Colonic mucosa (tissue), 4 donors: ENCODE measurements around the gene NDST1. TPM values are rescaled to one million over a fixed set of nuclear protein-coding genes. Genes with fewer than 3 reads are reported as not detected.

ENCODE experiments used
- DNase-seq: peaks from one replicate; pipeline ENCODE4 v3.0.0-alpha.2; 2020
- H3K27ac ChIP-seq: fragments of 200-600 bp; one replicate; pipeline ENCODE4 v1.8.0; 2021
- H3K27me3 ChIP-seq: fragments of 200-600 bp; one replicate; pipeline ENCODE4 v1.8.0; 2021
- H3K36me3 ChIP-seq: fragments of 200-600 bp; one replicate; pipeline ENCODE4 v1.8.0; 2021
- H3K4me1 ChIP-seq: fragments of 200-600 bp; one replicate; pipeline ENCODE4 v1.8.0; 2021; ENCODE audit warnings: mild to moderate bottlenecking
- H3K4me3 ChIP-seq: fragments of 200-600 bp; one replicate; pipeline ENCODE4 v1.8.0; 2021
- H3K9ac ChIP-seq, 2 donors: one replicate each; pipeline ENCODE4 v1.7.0; 2013; ENCODE audit warnings: control low read depth in 2 of 2, low read depth in 2 of 2, low read length in 2 of 2
- H3K9me3 ChIP-seq: fragments of 200-600 bp; one replicate; pipeline ENCODE4 v1.8.0; 2021
- intact Hi-C: fragments of 100-400 bp; cut with DNase I; formaldehyde crosslinking; loops from one replicate; pipeline ENCODE4 v1.14.1; 2022
- total RNA-seq, 2 donors: library from RNA; stranded (reverse); fragmentation: NEBNext Ultra II Directional in 1 of 2; extraction: Animal tissue kit (Norgen Biotek cat#: 25700) in 1 of 2; gene quantifications; one replicate each; pipeline ENCODE4 v1.2.1, GENCODE V29; 2021
- TF ChIP-seq, protein P1 (sequence below): fragments of 200-600 bp; IDR thresholded peaks from one replicate; pipeline ENCODE4 v1.8.0; 2022; ENCODE audit warnings: antibody characterized with exemption, mild to moderate bottlenecking
- donor health status: healthy.
- donor health status: DM: no; HTN: no; CAD: no.
- donor health status: DM: no; HTN: no; CAD: no.

NDST1 gene
- total RNA-seq, 2 donors from 2014 or later, result 37.4 to 51.3 TPM

DNA sequence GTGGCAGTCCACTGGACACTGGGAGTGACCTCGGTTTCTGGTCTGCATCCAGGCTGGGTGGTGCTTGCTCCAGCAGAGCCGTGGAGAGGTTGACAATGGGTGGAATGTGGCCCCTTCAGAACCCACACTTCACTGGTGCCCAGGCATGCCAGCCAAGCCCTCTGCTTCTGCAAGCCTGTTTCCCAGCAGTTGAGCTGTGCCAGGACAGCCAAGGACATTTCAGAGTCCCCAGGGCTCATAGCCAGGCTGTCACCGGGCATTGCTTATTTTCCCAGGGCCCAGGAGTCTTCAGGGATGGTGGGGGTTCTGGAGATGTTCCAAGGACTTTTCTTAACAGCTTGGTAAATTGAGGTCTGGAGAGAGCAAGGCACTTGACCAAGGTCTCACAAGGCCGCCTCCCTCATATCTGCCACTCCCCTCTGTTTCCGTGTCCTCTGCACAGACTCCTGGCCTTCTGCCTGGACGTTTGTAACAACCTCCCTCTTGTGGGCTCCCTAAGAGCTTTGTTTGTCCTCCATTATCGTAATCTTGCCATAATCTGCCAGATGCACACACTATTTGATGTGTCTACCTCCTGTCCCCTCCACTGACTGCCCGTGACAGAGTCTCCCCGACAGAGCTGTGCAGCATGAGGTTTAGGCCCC lies 3.8 kb upstream of the NDST1 start:
- peak overlapping the region in 1 of 2 donors; percentile 23 for H3K9ac ChIP-seq
- no peaks in the 10 kb centered on the region for H3K36me3 ChIP-seq
- peak; percentile 84 for DNase-seq
- peaks cover 25% of the 10 kb centered on the region for H3K4me1 ChIP-seq
- H3K27me3 ChIP-seq, result no peaks in the 10 kb centered on the region
- H3K4me3 ChIP-seq, result no peak overlapping the region
- TF ChIP-seq, protein P1, sequence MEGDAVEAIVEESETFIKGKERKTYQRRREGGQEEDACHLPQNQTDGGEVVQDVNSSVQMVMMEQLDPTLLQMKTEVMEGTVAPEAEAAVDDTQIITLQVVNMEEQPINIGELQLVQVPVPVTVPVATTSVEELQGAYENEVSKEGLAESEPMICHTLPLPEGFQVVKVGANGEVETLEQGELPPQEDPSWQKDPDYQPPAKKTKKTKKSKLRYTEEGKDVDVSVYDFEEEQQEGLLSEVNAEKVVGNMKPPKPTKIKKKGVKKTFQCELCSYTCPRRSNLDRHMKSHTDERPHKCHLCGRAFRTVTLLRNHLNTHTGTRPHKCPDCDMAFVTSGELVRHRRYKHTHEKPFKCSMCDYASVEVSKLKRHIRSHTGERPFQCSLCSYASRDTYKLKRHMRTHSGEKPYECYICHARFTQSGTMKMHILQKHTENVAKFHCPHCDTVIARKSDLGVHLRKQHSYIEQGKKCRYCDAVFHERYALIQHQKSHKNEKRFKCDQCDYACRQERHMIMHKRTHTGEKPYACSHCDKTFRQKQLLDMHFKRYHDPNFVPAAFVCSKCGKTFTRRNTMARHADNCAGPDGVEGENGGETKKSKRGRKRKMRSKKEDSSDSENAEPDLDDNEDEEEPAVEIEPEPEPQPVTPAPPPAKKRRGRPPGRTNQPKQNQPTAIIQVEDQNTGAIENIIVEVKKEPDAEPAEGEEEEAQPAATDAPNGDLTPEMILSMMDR, result no peak
- peak overlapping the region; percentile 70 for H3K27ac ChIP-seq
- intact Hi-C loops, result no loop called here
- H3K9me3 ChIP-seq, result no peaks in the 10 kb centered on the region

DNA sequence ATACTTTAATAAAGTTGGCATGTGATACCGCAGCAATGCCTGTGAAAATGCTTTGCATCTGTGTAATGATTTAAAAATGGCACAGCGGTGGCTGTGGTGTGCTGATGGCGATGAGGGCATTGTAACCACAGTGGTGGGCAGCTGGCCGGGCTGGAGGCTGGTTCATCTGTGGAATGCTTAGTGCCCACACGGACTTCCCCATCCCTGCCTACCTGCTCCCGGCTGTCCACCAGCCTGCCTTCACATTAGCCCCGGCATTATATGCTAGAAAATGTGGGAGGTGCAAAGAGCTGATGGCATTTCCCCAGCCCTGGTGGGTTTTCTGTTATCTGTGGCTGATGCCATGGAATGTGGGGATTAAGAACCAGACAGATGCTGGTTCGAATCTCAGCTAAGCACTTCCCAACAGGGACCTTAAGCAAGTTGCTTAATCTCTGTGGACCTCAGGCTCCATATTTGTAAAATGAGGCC lies 2.9 kb upstream of the NDST1 start:
- intact Hi-C loops, result no loop called here
- peak overlapping the region; percentile 70 for H3K27ac ChIP-seq
- DNase-seq, result no peak
- no peaks in the 10 kb centered on the region for H3K27me3 ChIP-seq
- TF ChIP-seq, protein P1, result no peak
- peaks cover 31% of the 10 kb centered on the region for H3K4me1 ChIP-seq
- no peak overlapping the region for H3K4me3 ChIP-seq
- no peak overlapping the region for H3K9ac ChIP-seq
- no peaks in the 10 kb centered on the region for H3K36me3 ChIP-seq
- no peaks in the 10 kb centered on the region for H3K9me3 ChIP-seq

DNA sequence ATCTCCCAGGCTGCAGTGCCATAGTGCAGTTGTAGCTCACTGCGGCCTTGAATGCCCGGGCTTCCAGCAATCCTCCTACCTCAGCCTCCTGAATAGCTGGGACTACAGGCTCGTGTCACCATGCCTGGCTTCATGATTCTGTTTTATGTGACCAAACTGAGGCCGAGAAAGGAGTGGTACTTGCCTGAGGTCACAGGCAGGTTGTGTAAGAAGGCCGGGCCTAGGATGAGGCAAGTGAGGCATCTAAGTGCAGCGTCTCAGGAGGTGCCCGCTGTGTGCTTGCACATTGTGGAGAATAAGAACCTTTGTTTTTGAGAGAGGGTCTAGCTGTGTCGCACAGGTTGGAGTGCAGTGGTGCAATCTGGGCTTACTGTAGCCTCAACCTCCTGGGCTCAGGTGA lies 2.1 kb upstream of the NDST1 start:
- no peak for DNase-seq
- Histone ChIP-seq H3K36me3 (no peaks in the 10 kb centered on the region), H3K9me3 (no peaks in the 10 kb centered on the region), H3K4me1 (peaks cover 29% of the 10 kb centered on the region), H3K9ac (no peak overlapping the region), H3K27me3 (no peaks in the 10 kb centered on the region), H3K4me3 (no peak overlapping the region), H3K27ac (no peak overlapping the region)
- intact Hi-C loops, result no loop called here
- TF ChIP-seq, protein P1, result no peak

DNA sequence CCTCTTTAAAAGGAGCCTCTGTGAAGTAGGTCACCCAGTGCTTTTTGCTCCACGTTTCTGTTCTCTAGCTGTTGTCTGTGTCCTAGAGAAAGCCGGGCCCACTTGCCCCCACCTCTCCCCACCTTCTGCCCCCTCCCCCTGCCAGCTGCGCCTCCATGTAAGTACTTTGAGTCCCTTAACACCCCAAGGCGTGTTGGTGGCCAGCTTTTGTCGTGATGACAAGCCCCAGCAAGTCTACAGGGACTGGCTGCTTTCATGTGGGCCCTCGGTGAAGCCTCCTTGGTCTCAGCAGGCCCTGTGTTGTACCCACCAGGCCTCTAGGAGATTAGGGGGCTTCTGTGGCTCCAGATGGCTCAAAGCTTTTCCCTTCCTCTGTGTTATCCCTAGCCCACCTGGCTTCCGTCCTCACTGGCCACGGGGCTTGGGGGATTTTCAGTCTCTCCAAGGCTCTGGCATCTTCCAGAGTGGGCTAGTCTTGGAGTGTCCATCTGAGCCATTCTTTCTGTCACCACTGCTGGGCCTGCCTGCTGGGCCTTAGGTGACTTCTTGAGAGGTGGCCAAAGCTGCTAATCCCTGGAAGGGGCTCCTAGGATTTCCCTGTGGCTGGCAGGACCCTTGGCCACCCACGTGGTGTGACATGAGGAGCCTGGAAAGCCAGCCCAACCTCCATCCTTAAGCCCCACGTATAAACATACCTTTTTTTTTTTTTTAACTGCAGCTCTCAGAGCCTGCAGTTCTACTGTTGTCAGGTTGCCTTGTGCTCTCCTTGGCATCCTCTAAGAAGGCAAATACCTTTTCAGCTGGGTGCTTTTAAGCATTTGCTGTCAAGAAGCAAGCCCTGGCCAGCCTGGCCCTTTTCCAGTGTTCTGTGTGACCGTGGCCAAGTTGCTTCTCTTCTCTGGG lies 1.1 kb upstream of the NDST1 start:
- peak overlapping the region; percentile 23 to 26 for H3K9ac ChIP-seq
- no peaks in the 10 kb centered on the region for H3K9me3 ChIP-seq
- H3K4me1 ChIP-seq, result peaks cover 36% of the 10 kb centered on the region
- TF ChIP-seq, protein P1, result no peak
- H3K4me3 ChIP-seq, result no peak overlapping the region
- DNase-seq, result no peak
- no peaks in the 10 kb centered on the region for H3K27me3 ChIP-seq
- H3K36me3 ChIP-seq, result no peaks in the 10 kb centered on the region
- H3K27ac ChIP-seq, result peak overlapping the region; percentile 69
- intact Hi-C loops, result no loop called here

DNA sequence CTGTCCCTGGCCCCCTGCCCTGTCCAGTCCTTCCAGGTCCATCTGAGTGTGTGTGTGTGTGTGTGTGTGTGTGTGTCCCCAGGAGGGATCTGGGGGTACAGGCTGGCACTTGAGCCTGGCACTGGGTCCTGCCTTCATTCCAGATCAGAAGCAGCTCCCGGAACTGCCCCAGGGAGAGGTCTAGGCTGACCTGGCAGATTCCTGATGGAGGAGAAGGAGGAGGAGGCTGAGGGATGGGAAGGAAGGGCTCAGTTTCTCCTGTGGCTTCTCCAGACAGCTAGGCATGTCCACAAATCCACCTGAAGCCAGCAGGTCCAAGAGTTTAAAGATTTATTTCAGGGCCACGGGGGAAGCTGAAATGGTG lies 328 bp downstream of the NDST1 start:
- DNase-seq, result no peak
- intact Hi-C loops, result no loop called here
- peak overlapping the region; percentile 69 for H3K27ac ChIP-seq
- no peaks in the 10 kb centered on the region for H3K36me3 ChIP-seq
- TF ChIP-seq, protein P1, result no peak
- H3K9ac ChIP-seq, result peak overlapping the region in 1 of 2 donors; percentile 23
- H3K4me1 ChIP-seq, result peaks cover 46% of the 10 kb centered on the region
- no peaks in the 10 kb centered on the region for H3K27me3 ChIP-seq
- no peak overlapping the region for H3K4me3 ChIP-seq
- H3K9me3 ChIP-seq, result no peaks in the 10 kb centered on the region
